A549 (cell line): ENCODE measurements around the gene SYK.

Experiments
- EHMT2 ChIP-seq: fragments of 200-600 bp; sonication (generic); IDR thresholded peaks from 2 replicates; pipeline ENCODE4 v1.6.1; 2016; ENCODE audit warnings: antibody characterized with exemption, low read depth, mild to moderate bottlenecking, moderate library complexity
- POLR2A ChIP-seq: IDR thresholded peaks from 2 replicates; pipeline ENCODE4 v1.6.1; 2012; ENCODE audit warnings: mild to moderate bottlenecking, low read length
- POLR2AphosphoS2 ChIP-seq: conservative IDR thresholded peaks from 2 replicates; pipeline ENCODE4 v1.6.1; 2012; ENCODE audit warnings: low read length, improper control_type of control experiment, inconsistent platforms
- RAD21 ChIP-seq, 2 experiments: fragments of >200 bp in 1 of 2; sonication (Bioruptor Twin) in 1 of 2; formaldehyde crosslinking in 1 of 2; IDR thresholded peaks in 1 of 2; conservative IDR thresholded peaks in 1 of 2; 2 replicates in 1 of 2; 3 replicates in 1 of 2; pipeline ENCODE4 v1.6.1; 2012 to 2018; ENCODE audit warnings: inconsistent platforms in 1 of 2
- RCOR1 ChIP-seq: fragments of 150-350 bp; IDR thresholded peaks from 2 replicates; pipeline ENCODE4 v1.6.1; 2014; ENCODE audit warnings: antibody characterized with exemption, low read length, low read depth
- TF ChIP-seq, protein P1 (sequence below): fragments of >200 bp; sonication (Bioruptor Twin); formaldehyde crosslinking; IDR thresholded peaks from 3 replicates; pipeline ENCODE4 v1.5.1; 2016
- TF ChIP-seq, protein P2 (sequence below): fragments of 200-600 bp; sonication (generic); IDR thresholded peaks from 2 replicates; pipeline ENCODE4 v1.6.1; 2016; ENCODE audit warnings: antibody characterized with exemption, mild to moderate bottlenecking, moderate library complexity
- TF ChIP-seq, protein P3 (sequence below): IDR thresholded peaks from 2 replicates; pipeline ENCODE4 v1.6.1; 2012

DNA sequence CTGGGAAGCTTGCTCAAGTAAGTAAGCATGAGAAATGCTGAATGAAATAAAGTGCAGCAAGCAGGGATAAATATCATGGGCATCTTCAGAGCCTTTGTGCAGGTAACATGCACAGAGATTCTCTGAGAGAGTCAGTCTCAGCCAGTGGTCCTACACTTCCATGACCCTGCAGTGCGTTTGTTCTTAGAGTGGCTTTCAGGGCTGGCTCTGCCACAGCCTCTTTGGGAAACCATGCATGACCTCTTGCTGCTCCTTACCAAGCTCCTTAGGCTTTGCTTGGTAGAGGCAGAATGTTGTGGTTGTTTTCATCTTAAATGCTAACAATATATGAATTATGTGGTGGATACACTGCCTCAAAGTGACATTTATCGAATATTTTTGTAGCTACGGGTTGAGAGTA lies 5.4 kb downstream of the SYK start:
- TF ChIP-seq RCOR1 = no peak
- TF ChIP-seq, protein P1, sequence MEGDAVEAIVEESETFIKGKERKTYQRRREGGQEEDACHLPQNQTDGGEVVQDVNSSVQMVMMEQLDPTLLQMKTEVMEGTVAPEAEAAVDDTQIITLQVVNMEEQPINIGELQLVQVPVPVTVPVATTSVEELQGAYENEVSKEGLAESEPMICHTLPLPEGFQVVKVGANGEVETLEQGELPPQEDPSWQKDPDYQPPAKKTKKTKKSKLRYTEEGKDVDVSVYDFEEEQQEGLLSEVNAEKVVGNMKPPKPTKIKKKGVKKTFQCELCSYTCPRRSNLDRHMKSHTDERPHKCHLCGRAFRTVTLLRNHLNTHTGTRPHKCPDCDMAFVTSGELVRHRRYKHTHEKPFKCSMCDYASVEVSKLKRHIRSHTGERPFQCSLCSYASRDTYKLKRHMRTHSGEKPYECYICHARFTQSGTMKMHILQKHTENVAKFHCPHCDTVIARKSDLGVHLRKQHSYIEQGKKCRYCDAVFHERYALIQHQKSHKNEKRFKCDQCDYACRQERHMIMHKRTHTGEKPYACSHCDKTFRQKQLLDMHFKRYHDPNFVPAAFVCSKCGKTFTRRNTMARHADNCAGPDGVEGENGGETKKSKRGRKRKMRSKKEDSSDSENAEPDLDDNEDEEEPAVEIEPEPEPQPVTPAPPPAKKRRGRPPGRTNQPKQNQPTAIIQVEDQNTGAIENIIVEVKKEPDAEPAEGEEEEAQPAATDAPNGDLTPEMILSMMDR = no peak
- TF ChIP-seq POLR2AphosphoS2 = no peak
- TF ChIP-seq, protein P2, sequence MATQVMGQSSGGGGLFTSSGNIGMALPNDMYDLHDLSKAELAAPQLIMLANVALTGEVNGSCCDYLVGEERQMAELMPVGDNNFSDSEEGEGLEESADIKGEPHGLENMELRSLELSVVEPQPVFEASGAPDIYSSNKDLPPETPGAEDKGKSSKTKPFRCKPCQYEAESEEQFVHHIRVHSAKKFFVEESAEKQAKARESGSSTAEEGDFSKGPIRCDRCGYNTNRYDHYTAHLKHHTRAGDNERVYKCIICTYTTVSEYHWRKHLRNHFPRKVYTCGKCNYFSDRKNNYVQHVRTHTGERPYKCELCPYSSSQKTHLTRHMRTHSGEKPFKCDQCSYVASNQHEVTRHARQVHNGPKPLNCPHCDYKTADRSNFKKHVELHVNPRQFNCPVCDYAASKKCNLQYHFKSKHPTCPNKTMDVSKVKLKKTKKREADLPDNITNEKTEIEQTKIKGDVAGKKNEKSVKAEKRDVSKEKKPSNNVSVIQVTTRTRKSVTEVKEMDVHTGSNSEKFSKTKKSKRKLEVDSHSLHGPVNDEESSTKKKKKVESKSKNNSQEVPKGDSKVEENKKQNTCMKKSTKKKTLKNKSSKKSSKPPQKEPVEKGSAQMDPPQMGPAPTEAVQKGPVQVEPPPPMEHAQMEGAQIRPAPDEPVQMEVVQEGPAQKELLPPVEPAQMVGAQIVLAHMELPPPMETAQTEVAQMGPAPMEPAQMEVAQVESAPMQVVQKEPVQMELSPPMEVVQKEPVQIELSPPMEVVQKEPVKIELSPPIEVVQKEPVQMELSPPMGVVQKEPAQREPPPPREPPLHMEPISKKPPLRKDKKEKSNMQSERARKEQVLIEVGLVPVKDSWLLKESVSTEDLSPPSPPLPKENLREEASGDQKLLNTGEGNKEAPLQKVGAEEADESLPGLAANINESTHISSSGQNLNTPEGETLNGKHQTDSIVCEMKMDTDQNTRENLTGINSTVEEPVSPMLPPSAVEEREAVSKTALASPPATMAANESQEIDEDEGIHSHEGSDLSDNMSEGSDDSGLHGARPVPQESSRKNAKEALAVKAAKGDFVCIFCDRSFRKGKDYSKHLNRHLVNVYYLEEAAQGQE = no peak
- TF ChIP-seq EHMT2 = no peak
- TF ChIP-seq POLR2A = no peak
- TF ChIP-seq, protein P3, sequence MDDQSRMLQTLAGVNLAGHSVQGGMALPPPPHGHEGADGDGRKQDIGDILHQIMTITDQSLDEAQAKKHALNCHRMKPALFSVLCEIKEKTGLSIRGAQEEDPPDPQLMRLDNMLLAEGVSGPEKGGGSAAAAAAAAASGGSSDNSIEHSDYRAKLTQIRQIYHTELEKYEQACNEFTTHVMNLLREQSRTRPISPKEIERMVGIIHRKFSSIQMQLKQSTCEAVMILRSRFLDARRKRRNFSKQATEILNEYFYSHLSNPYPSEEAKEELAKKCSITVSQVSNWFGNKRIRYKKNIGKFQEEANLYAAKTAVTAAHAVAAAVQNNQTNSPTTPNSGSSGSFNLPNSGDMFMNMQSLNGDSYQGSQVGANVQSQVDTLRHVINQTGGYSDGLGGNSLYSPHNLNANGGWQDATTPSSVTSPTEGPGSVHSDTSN = no peak
- TF ChIP-seq RAD21 (conservative IDR thresholded peaks at IDR 0.05 in 1 of 2, IDR thresholded peaks at IDR 0.05 in 1 of 2) = no peak
